GM12878 (cell line): ENCODE results near the gene MTRF1L. TPM values are rescaled to one million over a fixed set of nuclear protein-coding genes. Genes with fewer than 3 reads are reported as not detected.

Source experiments
- ATAC-seq: fragments of 200-7000 bp; cut with Tn5 transposase; 3 replicates; pipeline ENCODE4 v1.9.1; 2020; ENCODE audit warnings: mild to moderate bottlenecking, moderate library complexity
- BruUV-seq: library from RNA; stranded (reverse); fragments of 400-500 nt; replicated peaks from 2 replicates; lab custom pipeline; 2021; lab: Mats Ljungman, UMichigan
- CTCF ChIA-PET: fragments of 300-600 bp; sonication (Branson Sonifier 250); formaldehyde crosslinking; extraction: SDS; loops from one replicate; lab custom pipeline; 2021; ENCODE audit warnings: inconsistent platforms; lab: Yijun Ruan, JAX
- POLR2A ChIA-PET: fragments of 350-600 bp; formaldehyde crosslinking; extraction: SDS; loops from one replicate; lab custom pipeline; 2021; ENCODE audit warnings: inconsistent platforms; lab: Charles Lee
- RAD21 ChIA-PET: fragments of 300-600 bp; sonication (Branson Sonifier 250); formaldehyde crosslinking; loops from one replicate; lab custom pipeline; 2023; ENCODE audit warnings: antibody characterized with exemption; ENCODE audit not compliant: unreplicated experiment; lab: Charles Lee
- SMC1A ChIA-PET: fragments of 300-600 bp; sonication (Branson Sonifier 250); formaldehyde crosslinking; loops from one replicate; lab custom pipeline; 2023; ENCODE audit not compliant: unreplicated experiment, uncharacterized antibody; lab: Charles Lee
- DNase-seq: peaks from one replicate; pipeline ENCODE4 v3.0.0-alpha.2; 2011; ENCODE audit warnings: low read depth, low spot score
- FAIRE-seq: peaks from 3 replicates; lab custom pipeline; 2011; peaks lifted over from hg19 to GRCh38; lab: Jason Lieb, UNC
- H2AFZ ChIP-seq: 2 replicates; pipeline ENCODE4 v1.6.0; 2011; ENCODE audit warnings: low read depth, low read length, control low read depth; ENCODE audit not compliant: control insufficient read depth
- H3K27ac ChIP-seq: 2 replicates; pipeline ENCODE4 v1.5.1; 2011; ENCODE audit warnings: control low read depth; ENCODE audit not compliant: control insufficient read depth, insufficient read depth
- H3K27me3 ChIP-seq, 2 experiments: replicated peaks in 1 of 2; 2 replicates each; pipeline versions ENCODE4 v1.6.0 to v1.6.1; 2011; ENCODE audit warnings: low read length in 1 of 2; ENCODE audit not compliant: control insufficient read depth in 2 of 2, insufficient read depth in 2 of 2
- H3K36me3 ChIP-seq, 2 experiments: 2 replicates each; pipeline ENCODE4 v1.5.1; 2011; ENCODE audit warnings: low read length in 1 of 2; ENCODE audit not compliant: control insufficient read depth in 2 of 2, insufficient read depth in 2 of 2
- H3K4me1 ChIP-seq: 2 replicates; pipeline ENCODE4 v1.6.1; 2011; ENCODE audit warnings: mild to moderate bottlenecking, low read length, moderate library complexity, mixed read lengths; ENCODE audit not compliant: control insufficient read depth, insufficient read depth
- H3K4me2 ChIP-seq: 2 replicates; pipeline ENCODE4 v1.6.0; 2011; ENCODE audit warnings: control low read depth; ENCODE audit not compliant: control insufficient read depth, insufficient read depth
- H3K4me3 ChIP-seq: fragments of 200-600 bp; sonication (generic); 2 replicates; pipeline ENCODE4 v1.5.1; 2016
- H3K79me2 ChIP-seq: 2 replicates; pipeline ENCODE4 v1.6.0; 2011; ENCODE audit warnings: low read length; ENCODE audit not compliant: control insufficient read depth, insufficient read depth
- H3K9ac ChIP-seq: 2 replicates; pipeline ENCODE4 v1.8.0; 2011; ENCODE audit warnings: low read length, control low read depth, mixed read lengths; ENCODE audit not compliant: control insufficient read depth, insufficient read depth
- H3K9me3 ChIP-seq: replicated peaks from 3 replicates; pipeline ENCODE4 v1.5.1; 2011; ENCODE audit warnings: mild to moderate bottlenecking, low read length; ENCODE audit not compliant: control insufficient read depth, insufficient read depth
- H4K20me1 ChIP-seq: 2 replicates; pipeline ENCODE4 v1.6.0; 2011; ENCODE audit not compliant: control insufficient read depth, insufficient read depth
- BRCA1 ChIP-seq: IDR thresholded peaks from 2 replicates; pipeline ENCODE4 v1.6.1; 2011; ENCODE audit warnings: low read depth, low read length, improper control_type of control experiment
- CHD1 ChIP-seq: IDR thresholded peaks from 2 replicates; pipeline ENCODE4 v1.6.1; 2012; ENCODE audit warnings: low read depth, low read length, improper control_type of control experiment
- MXI1 ChIP-seq: fragments of 150-350 bp; IDR thresholded peaks from 2 replicates; pipeline ENCODE4 v1.6.1; 2011; ENCODE audit warnings: low read depth, mild to moderate bottlenecking, inconsistent platforms, low read length, improper control_type of control experiment
- NBN ChIP-seq: fragments of 450-650 bp; IDR thresholded peaks from 2 replicates; pipeline ENCODE4 v1.6.1; 2016
- NFYA ChIP-seq: IDR thresholded peaks from 2 replicates; pipeline ENCODE4 v1.6.1; 2011; ENCODE audit warnings: low read depth, mild to moderate bottlenecking, low read length, improper control_type of control experiment, borderline replicate concordance
- POLR2AphosphoS5 ChIP-seq: IDR thresholded peaks from 2 replicates; pipeline ENCODE4 v1.6.1; 2011; ENCODE audit warnings: mild to moderate bottlenecking, low read length, inconsistent platforms
- STAT1 ChIP-seq: fragments of 450-650 bp; conservative IDR thresholded peaks from 2 replicates; pipeline ENCODE4 v1.6.1; 2014; ENCODE audit warnings: antibody characterized with exemption, mild to moderate bottlenecking
- SUPT20H ChIP-seq: IDR thresholded peaks from 2 replicates; pipeline ENCODE4 v1.6.1; 2011; ENCODE audit warnings: low read depth, mild to moderate bottlenecking, low read length, moderate library complexity, borderline replicate concordance; ENCODE audit not compliant: control insufficient read depth
- WGBS: methylation state at CpG from one replicate; pipeline ENCODE4 v1.1.6; 2016; ENCODE audit warnings: low lambda C conversion rate; ENCODE audit not compliant: insufficient replicate concordance, insufficient coverage; ENCODE audit errors: missing lambda C conversion rate; 5-methylcytosine and 5-hydroxymethylcytosine counted together
- in situ Hi-C: fragments of 300-500 bp; cut with MboI; formaldehyde crosslinking; loops from 9 replicates; pipeline ENCODE4 v1.14.3; 2018; ENCODE audit warnings: mixed read lengths
- intact Hi-C: fragments of 100-400 bp; cut with micrococcal nuclease; formaldehyde crosslinking; loops from one replicate; pipeline ENCODE4 v1.14.2; 2022; ENCODE audit not compliant: unreplicated experiment
- polyA plus RNA-seq, 11 experiments: library from polyadenylated mRNA; depleted of rRNA in 4 of 11; unstranded in 6 of 11; stranded (reverse) in 5 of 11; fragments of >200 nt; fragmentation: Nextera tagmentation in 4 of 11; fragmentation: Illumina TruSeq in 1 of 11; extraction: Ambion mirVana in 4 of 11; extraction: Trizol in 1 of 11; gene quantifications; 1 replicate in 1 of 11; 2 replicates in 10 of 11; pipeline versions ENCODE4 v1.2.1 to v1.2.3, GENCODE V29; 2011 to 2016; ENCODE audit warnings: inconsistent platforms in 2 of 11, missing spikeins in 2 of 11, low read depth in 1 of 11
- total RNA-seq, 4 experiments: library from RNA; depleted of rRNA in 3 of 4; stranded (reverse); fragments of >200 nt in 3 of 4; fragmentation: Illumina TruSeq in 1 of 4; extraction: Trizol in 1 of 4; gene quantifications; 2 replicates each; pipeline versions ENCODE4 v1.2.1 to v1.2.3, GENCODE V29; 2013 to 2021
- TF ChIP-seq, protein P1 (sequence below): fragments of 450-650 bp; IDR thresholded peaks from 2 replicates; pipeline ENCODE4 v1.6.1; 2017; ENCODE audit warnings: mild to moderate bottlenecking, moderate library complexity
- TF ChIP-seq, protein P2 (sequence below): fragments of 450-650 bp; formaldehyde crosslinking; IDR thresholded peaks from 2 replicates; pipeline ENCODE4 v1.4.0; 2020; ENCODE audit warnings: mild to moderate bottlenecking, moderate library complexity

MTRF1L gene
- total and polyA plus RNA-seq, 10 of the 15 experiments (the other 5 are each of a cell fraction or from before 2014, with no cell fraction given): 5.1 to 21.6 (median 16.1) TPM

- intact Hi-C loops (no loop called here), in situ Hi-C loops (no loop called here)
These were observed 43.2 kb downstream of the MTRF1L start for GRCh38 chr6:152959333-152959732.

More at GRCh38 chr6:152959333-152959732, 43.2 kb downstream of the MTRF1L start:
- ChIA-PET RAD21 (no interaction called here), SMC1A (no interaction called here), CTCF (interaction anchor here (0.9 kb wide), 1 partner anchor 11 kb away, joined by 3 read pairs; no protein-coding TSS in a partner anchor), POLR2A (no interaction called here)
- Histone ChIP-seq H4K20me1 (no peaks in the 10 kb centered on the region), H3K27me3 (no peaks in the 10 kb centered on the region), H3K4me3 (no peak overlapping the region), H2AFZ (no peak overlapping the region), H3K4me2 (no peak overlapping the region), H3K36me3 (no peaks in the 10 kb centered on the region), H3K79me2 (no peaks in the 10 kb centered on the region), H3K4me1 (no peaks in the 10 kb centered on the region), H3K27ac (no peak overlapping the region), H3K9ac (no peak overlapping the region), H3K9me3 (no peaks in the 10 kb centered on the region)
- WGBS: 71% methylated on average over 24 of the region's 24 CpGs
- TF ChIP-seq, protein P1, sequence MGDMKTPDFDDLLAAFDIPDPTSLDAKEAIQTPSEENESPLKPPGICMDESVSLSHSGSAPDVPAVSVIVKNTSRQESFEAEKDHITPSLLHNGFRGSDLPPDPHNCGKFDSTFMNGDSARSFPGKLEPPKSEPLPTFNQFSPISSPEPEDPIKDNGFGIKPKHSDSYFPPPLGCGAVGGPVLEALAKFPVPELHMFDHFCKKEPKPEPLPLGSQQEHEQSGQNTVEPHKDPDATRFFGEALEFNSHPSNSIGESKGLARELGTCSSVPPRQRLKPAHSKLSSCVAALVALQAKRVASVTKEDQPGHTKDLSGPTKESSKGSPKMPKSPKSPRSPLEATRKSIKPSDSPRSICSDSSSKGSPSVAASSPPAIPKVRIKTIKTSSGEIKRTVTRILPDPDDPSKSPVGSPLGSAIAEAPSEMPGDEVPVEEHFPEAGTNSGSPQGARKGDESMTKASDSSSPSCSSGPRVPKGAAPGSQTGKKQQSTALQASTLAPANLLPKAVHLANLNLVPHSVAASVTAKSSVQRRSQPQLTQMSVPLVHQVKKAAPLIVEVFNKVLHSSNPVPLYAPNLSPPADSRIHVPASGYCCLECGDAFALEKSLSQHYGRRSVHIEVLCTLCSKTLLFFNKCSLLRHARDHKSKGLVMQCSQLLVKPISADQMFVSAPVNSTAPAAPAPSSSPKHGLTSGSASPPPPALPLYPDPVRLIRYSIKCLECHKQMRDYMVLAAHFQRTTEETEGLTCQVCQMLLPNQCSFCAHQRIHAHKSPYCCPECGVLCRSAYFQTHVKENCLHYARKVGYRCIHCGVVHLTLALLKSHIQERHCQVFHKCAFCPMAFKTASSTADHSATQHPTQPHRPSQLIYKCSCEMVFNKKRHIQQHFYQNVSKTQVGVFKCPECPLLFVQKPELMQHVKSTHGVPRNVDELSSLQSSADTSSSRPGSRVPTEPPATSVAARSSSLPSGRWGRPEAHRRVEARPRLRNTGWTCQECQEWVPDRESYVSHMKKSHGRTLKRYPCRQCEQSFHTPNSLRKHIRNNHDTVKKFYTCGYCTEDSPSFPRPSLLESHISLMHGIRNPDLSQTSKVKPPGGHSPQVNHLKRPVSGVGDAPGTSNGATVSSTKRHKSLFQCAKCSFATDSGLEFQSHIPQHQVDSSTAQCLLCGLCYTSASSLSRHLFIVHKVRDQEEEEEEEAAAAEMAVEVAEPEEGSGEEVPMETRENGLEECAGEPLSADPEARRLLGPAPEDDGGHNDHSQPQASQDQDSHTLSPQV: no peak
- no peak for TF ChIP-seq POLR2AphosphoS5
- no peak for TF ChIP-seq NFYA
- TF ChIP-seq MXI1: no peak
- no peak for TF ChIP-seq CHD1
- no peak for TF ChIP-seq NBN
- TF ChIP-seq BRCA1: no peak
- TF ChIP-seq, protein P2, sequence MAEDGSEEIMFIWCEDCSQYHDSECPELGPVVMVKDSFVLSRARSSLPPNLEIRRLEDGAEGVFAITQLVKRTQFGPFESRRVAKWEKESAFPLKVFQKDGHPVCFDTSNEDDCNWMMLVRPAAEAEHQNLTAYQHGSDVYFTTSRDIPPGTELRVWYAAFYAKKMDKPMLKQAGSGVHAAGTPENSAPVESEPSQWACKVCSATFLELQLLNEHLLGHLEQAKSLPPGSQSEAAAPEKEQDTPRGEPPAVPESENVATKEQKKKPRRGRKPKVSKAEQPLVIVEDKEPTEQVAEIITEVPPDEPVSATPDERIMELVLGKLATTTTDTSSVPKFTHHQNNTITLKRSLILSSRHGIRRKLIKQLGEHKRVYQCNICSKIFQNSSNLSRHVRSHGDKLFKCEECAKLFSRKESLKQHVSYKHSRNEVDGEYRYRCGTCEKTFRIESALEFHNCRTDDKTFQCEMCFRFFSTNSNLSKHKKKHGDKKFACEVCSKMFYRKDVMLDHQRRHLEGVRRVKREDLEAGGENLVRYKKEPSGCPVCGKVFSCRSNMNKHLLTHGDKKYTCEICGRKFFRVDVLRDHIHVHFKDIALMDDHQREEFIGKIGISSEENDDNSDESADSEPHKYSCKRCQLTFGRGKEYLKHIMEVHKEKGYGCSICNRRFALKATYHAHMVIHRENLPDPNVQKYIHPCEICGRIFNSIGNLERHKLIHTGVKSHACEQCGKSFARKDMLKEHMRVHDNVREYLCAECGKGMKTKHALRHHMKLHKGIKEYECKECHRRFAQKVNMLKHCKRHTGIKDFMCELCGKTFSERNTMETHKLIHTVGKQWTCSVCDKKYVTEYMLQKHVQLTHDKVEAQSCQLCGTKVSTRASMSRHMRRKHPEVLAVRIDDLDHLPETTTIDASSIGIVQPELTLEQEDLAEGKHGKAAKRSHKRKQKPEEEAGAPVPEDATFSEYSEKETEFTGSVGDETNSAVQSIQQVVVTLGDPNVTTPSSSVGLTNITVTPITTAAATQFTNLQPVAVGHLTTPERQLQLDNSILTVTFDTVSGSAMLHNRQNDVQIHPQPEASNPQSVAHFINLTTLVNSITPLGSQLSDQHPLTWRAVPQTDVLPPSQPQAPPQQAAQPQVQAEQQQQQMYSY (CRISPR knock-in tag): no peak
- no peak for TF ChIP-seq STAT1
- no peak for TF ChIP-seq SUPT20H
- no peak for DNase-seq
- ATAC-seq: no peak
- no TSS peak for BruUV-seq
- no peak for FAIRE-seq
